Glutamatergic neuron (in vitro differentiated cells): ENCODE results near the gene SYN1. TPM values are rescaled to one million over a fixed set of nuclear protein-coding genes. Genes with fewer than 3 reads are reported as not detected.
A peak's percentile ranks its signal among the peaks of the same experiment; 100 is the strongest.

Experiments
- DNase-seq: peaks from one replicate; pipeline ENCODE4 v3.0.0; 2022
- H3K27ac Mint-ChIP-seq: one replicate; pipeline ENCODE4 v1.8.0; 2020; ENCODE audit warnings: mild to moderate bottlenecking, mixed read lengths, inconsistent platforms; ENCODE audit not compliant: unreplicated experiment
- H3K27me3 Mint-ChIP-seq: one replicate; pipeline ENCODE4 v1.8.0; 2020; ENCODE audit warnings: mild to moderate bottlenecking, moderate library complexity, mixed read lengths, inconsistent platforms; ENCODE audit not compliant: unreplicated experiment
- H3K36me3 Mint-ChIP-seq: one replicate; pipeline ENCODE4 v1.8.0; 2020; ENCODE audit warnings: mild to moderate bottlenecking, mixed read lengths, inconsistent platforms; ENCODE audit not compliant: unreplicated experiment
- H3K4me1 Mint-ChIP-seq: one replicate; pipeline ENCODE4 v1.8.0; 2020; ENCODE audit warnings: mild to moderate bottlenecking, low read depth, mixed read lengths, inconsistent platforms; ENCODE audit not compliant: unreplicated experiment
- H3K4me3 Mint-ChIP-seq: one replicate; pipeline ENCODE4 v1.8.0; 2020; ENCODE audit warnings: mild to moderate bottlenecking, mixed read lengths, inconsistent platforms; ENCODE audit not compliant: unreplicated experiment
- H3K9me3 Mint-ChIP-seq: one replicate; pipeline ENCODE4 v1.8.0; 2020; ENCODE audit warnings: mild to moderate bottlenecking, moderate library complexity, mixed read lengths, inconsistent platforms; ENCODE audit not compliant: unreplicated experiment
- total RNA-seq: library from RNA; stranded (reverse); fragmentation: NEBNext Ultra II Directional; extraction: Animal tissue kit (Norgen Biotek cat#: 25700); gene quantifications from one replicate; pipeline ENCODE4 v1.2.1, GENCODE V29; 2021; ENCODE audit not compliant: unreplicated experiment
- TF ChIP-seq, protein P1 (sequence below): fragments of 200-600 bp; sonication (generic); IDR thresholded peaks from one replicate; pipeline ENCODE4 v1.5.0; 2021; ENCODE audit not compliant: partially characterized antibody, unreplicated experiment

The SYN1 gene
- total RNA-seq, 1 donor from 2014 or later, result 34.2 TPM

DNA sequence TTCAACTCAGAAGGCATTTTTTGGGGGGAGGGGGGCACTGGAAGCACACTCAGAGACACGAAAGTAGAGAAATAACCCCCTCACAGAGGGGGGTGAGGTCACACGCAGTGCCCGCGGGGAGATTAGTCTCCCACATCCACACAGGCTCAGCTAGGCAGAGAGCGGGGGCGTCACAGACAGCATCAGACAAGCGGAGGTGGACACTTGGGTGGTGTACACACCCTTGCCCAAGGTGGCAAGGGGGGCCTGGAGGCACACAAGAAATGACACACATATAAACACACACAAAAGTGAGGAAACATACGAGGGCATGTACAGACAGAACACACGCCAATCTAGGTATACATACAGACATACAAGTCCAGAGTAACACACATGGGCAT, 637 bp upstream of the SYN1 start:
- Mint-ChIP-seq H3K4me3 (peak overlapping the region; percentile 76), H3K4me1 (peaks cover 7% of the 10 kb centered on the region), H3K27ac (no peak overlapping the region), H3K9me3 (no peaks in the 10 kb centered on the region), H3K27me3 (peaks cover 9% of the 10 kb centered on the region), H3K36me3 (no peaks in the 10 kb centered on the region)
- no peak for DNase-seq
- TF ChIP-seq, protein P1, sequence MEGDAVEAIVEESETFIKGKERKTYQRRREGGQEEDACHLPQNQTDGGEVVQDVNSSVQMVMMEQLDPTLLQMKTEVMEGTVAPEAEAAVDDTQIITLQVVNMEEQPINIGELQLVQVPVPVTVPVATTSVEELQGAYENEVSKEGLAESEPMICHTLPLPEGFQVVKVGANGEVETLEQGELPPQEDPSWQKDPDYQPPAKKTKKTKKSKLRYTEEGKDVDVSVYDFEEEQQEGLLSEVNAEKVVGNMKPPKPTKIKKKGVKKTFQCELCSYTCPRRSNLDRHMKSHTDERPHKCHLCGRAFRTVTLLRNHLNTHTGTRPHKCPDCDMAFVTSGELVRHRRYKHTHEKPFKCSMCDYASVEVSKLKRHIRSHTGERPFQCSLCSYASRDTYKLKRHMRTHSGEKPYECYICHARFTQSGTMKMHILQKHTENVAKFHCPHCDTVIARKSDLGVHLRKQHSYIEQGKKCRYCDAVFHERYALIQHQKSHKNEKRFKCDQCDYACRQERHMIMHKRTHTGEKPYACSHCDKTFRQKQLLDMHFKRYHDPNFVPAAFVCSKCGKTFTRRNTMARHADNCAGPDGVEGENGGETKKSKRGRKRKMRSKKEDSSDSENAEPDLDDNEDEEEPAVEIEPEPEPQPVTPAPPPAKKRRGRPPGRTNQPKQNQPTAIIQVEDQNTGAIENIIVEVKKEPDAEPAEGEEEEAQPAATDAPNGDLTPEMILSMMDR, result no peak

DNA sequence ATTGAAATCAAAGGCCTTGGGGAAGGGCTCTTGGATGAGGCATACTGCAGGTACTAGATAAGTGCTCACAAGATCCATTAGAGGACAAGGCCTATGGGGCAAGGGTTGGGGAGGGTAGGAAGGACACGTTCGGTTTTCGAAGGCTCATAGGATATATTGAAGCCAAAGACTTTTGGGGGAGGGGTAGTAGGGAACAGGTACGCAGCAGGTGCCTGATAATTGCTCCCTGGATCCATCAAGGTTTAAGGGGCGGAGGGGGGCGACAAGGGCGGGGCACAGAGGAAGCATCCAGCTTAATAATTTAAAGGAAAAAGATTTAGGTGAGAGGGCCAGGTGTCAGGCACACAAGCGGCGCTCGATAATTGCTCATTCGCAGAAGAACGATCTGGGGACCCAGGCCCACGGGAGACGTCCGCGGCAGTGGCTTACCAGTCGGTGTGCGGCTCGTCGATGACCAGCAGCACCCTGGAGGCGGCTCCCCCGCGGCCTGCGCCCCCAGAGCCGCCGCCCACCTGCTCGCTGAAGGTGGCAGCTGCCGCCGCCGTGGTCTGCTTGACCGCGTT, 653 bp downstream of the SYN1 start:
- TF ChIP-seq, protein P1, result no peak
- H3K27me3 Mint-ChIP-seq, result peaks cover 7% of the 10 kb centered on the region
- DNase-seq, result no peak
- H3K4me1 Mint-ChIP-seq, result peaks cover 7% of the 10 kb centered on the region
- H3K9me3 Mint-ChIP-seq, result no peaks in the 10 kb centered on the region
- no peaks in the 10 kb centered on the region for H3K36me3 Mint-ChIP-seq
- peak overlapping the region; percentile 77 for H3K4me3 Mint-ChIP-seq
- H3K27ac Mint-ChIP-seq, result peak overlapping the region; percentile 22

DNA sequence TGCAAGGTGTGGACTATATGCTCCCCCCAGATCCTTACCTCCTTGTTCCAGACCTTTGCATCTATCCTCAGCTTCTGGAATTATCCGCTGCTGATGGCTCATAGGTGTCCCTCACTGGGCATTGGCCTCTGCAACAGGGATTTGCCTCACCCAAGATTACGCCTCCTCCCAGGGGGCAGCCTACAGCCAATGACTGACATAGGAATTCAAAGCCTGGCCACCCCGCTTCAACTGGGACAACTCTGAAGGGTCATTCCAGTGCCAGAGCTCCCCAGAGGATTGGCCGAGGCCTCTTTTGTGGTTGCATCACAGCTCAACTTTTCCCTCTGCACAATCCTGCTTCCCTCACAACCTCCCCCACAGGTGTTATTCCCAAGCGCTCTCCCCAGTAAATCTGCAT, 5.0 kb downstream of the SYN1 start:
- no peak overlapping the region for H3K27ac Mint-ChIP-seq
- TF ChIP-seq, protein P1, result no peak

DNA sequence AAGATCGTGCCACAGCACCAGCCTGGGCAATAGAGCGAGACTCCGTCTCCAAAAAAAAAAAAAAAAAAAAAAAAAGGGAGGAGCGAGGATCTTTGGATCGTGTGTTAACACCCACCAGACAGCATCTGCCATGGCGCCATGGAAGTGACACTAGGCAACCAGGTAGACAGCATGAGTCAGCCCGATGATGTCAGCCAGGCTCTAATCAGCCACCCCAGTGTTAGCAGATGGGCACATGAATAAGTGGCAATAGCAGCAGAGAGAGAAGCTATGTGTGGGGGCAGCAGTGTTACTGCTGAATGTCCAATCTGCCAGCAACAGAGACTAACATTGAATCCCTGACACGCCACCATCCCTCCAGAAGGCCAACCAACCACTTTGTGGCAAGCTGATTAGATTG, 6.6 kb downstream of the SYN1 start:
- Mint-ChIP-seq H3K4me1 (peaks cover 7% of the 10 kb centered on the region), H3K36me3 (no peaks in the 10 kb centered on the region), H3K27me3 (peaks cover 1% of the 10 kb centered on the region), H3K9me3 (peaks cover 1% of the 10 kb centered on the region), H3K27ac (no peak overlapping the region), H3K4me3 (no peak overlapping the region)
- TF ChIP-seq, protein P1, result no peak
- no peak for DNase-seq

More for the DNA sequence above, 5.0 kb downstream of the SYN1 start:
- Mint-ChIP-seq H3K4me1 (peaks cover 7% of the 10 kb centered on the region), H3K36me3 (no peaks in the 10 kb centered on the region), H3K4me3 (no peak overlapping the region), H3K27me3 (peaks cover 4% of the 10 kb centered on the region), H3K9me3 (peaks cover 1% of the 10 kb centered on the region)
- no peak for DNase-seq

DNA sequence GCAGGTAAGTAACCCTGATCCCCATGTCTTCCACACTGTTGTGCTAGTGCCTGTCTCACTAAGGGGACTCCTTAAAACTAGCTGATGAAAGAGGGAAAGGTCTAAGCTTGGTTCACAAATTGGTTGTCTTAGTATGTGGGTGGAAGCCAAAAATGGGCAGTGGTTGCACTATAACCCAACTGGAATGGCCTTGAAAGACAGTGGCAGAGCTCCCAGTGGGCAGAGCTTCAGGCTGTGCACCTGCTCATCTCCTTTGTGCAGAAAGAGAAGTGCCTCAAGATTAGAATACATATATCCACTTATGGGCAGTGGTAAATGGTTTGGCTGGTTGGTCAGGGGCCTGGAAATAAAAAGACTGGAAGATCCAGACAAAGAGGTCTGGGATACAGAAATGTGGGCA, 7.2 kb downstream of the SYN1 start:
- no peak for DNase-seq
- peaks cover 1% of the 10 kb centered on the region for H3K9me3 Mint-ChIP-seq
- TF ChIP-seq, protein P1, result no peak
- no peaks in the 10 kb centered on the region for H3K27me3 Mint-ChIP-seq
- H3K27ac Mint-ChIP-seq, result no peak overlapping the region
- no peak overlapping the region for H3K4me3 Mint-ChIP-seq
- H3K4me1 Mint-ChIP-seq, result peaks cover 1% of the 10 kb centered on the region
- no peaks in the 10 kb centered on the region for H3K36me3 Mint-ChIP-seq
